Stimulated activated CD4-positive, alpha-beta T cell treated with anti-CD3 and anti-CD28 coated beads, Interleukin-2, amount 100 ng/mL, for 48 hours (primary cell): ENCODE data around the gene HOXA9.
A peak's percentile ranks its signal among the peaks of the same experiment; 100 is the strongest.

Experiments used
- DNase-seq, 2 donors: peaks; one replicate each; pipeline ENCODE4 v3.0.0-alpha.2; 2020

Gene HOXA9

GRCh38 chr7:27187475-27188385 lies 22.4 kb upstream of the HOXA9 start:
- no peak for DNase-seq

- DNase-seq = no peak
Observed at GRCh38 chr7:27186668-27187474, 21.5 kb upstream of the HOXA9 start.

- no peak for DNase-seq
Observed at GRCh38 chr7:27185854-27186667, 20.7 kb upstream of the HOXA9 start.

DNA sequence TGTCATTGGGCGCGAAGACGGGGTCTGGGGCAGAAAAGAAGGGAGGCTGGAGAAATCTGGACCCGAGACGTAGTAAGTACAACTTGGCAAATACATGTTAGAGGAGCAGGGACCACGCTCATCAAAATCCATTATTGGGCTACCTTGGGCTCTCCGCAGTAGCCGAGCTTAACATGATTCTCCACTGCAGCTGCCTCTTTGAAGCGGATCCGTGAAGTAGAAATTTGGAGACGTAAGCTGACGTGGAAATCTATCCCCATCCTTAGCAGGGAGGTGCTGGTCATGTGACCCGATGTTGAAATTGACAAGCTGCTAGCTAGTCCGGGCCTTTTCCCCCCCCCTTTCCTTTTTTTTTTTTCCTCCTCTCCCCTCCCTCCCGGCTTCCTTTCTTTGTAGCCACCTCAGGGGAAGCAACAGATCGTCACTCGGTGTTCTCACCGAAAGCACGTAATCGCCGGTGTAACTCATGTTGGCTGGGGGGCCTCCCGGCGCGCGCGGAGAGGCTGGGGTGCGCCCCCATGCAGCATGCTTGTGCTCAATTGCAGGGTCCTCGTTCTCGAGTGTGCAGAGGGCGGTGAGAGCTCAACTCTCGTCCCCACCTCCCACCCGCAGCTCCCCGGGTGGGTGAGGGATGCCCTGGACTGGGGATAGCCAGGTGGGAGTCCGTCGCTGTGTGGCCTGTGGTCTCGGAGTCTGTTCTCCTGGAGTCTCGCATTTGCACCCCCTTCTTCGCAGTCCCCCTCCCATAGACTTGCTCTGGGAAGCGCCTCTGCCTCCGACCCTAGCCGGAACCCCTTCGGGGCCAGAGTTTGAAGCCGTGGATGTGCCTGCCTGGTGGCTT lies 19.9 kb upstream of the HOXA9 start, which contains the start of gene HOXA11:
Gene HOXA11, minus strand, starts transcription at position 220 of the 841 bp plus-strand sequence. Its CDS starts 88 bp downstream, at position 132.
- no peak for DNase-seq

DNA sequence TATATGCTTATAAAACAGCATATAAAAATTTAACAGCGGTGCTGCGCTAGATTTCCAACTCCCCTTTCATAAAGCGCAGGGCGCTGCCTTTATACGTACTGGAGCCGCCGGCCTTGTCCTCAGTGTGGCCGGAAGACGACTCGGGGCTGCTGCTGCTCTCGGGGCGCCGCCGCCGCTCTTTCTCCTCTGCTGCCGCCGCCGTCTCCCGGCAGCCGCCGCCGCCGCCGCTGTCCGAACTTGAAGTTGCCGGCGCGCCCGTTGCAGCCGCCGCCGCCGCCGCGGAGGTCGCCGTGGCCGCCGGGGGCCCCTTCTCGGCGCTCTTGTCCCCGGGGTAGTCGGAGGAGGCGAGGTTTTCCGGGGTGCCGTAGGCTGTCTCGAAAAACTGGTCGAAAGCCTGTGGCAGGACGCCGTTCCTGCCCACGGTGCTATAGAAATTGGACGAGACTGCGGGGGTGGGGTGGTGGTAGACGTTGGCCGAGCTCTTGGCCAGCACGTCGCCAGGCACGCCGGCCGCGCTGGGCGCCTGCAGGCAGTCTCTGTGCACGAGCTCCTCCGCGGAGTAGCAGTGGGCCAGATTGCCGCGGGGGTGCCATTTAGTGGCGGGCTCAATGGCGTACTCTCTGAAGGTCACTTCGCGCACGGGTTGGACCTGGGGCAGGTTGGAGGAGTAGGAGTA lies 19.1 kb upstream of the HOXA9 start:
- DNase-seq = no peak

- no peak for DNase-seq
Observed at GRCh38 chr7:27183682-27184336, 18.5 kb upstream of the HOXA9 start.

- no peak for DNase-seq
Observed at GRCh38 chr7:27182861-27183681, 17.7 kb upstream of the HOXA9 start.

GRCh38 chr7:27182285-27182841 lies 17.0 kb upstream of the HOXA9 start:
- DNase-seq = no peak

DNA sequence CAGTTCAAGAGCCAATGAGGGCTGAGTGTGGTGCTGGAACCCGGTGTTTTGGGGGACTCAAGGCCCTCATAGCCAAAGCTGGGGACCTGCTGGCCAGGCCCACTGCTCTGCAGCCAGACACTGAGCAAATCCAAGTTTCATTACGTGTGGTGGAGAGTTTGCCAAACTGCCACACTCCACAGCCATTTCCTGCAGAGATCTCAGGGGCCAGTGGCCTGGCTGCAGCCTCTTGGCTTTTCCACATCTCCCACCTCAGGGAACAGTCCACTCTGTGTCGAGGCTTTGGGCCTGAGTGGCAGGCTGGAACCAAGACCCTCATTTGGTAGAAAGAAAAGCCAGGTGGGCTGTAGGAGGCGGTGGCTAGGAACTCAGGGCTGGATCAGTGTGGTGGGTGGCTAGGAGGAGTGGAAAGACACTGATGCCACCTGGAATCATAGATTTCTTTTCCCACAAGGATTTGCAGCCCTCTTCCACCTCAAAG lies 16.5 kb upstream of the HOXA9 start:
- no peak for DNase-seq

DNA sequence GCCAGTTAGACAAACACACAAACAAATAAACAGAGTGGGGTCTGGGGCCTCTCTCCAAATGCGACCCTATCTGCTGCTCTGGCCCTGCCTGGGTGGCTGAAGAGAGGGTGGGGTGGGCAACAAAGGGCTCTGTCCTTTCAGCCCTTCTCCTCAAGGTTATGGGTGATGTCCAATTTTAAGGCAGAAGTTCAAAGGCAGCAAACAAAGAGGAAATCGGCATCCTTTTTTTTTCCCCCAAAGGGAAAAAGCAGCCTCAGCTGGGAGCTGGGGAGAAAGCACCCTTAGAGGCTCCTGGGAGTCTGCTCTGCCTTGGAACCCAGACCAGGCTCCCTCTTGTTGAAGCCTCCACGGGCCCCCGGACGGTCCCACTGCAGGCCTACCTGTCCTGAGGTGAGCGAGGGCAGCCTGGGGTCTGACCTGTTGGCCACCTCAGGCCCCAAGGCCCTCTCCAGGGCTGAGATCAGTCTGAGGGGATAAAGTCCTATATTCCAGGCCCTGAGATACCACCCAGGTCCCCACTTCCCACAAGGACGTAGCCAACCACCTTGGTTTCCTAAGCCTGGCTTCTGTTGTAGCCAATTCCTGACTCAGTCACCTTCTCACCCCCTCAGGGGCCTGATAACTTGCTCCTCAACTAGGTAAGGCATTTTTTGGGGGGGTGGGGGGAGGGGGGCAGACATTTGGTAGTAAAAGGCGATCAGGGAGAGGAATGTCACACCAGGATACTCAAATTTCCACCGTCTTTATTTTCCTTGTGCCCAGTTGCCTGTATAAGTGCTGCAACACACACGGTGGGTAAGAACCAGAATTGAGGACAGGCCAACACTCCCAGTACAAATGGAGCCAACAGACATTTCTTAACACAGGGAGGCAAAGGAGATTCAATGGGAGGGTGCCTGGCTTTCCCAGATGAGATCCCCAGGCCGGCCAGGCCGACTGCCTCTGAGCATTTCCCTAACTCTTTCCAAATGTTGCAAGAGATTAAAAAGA lies 15.4 kb upstream of the HOXA9 start:
- no peak for DNase-seq

DNA sequence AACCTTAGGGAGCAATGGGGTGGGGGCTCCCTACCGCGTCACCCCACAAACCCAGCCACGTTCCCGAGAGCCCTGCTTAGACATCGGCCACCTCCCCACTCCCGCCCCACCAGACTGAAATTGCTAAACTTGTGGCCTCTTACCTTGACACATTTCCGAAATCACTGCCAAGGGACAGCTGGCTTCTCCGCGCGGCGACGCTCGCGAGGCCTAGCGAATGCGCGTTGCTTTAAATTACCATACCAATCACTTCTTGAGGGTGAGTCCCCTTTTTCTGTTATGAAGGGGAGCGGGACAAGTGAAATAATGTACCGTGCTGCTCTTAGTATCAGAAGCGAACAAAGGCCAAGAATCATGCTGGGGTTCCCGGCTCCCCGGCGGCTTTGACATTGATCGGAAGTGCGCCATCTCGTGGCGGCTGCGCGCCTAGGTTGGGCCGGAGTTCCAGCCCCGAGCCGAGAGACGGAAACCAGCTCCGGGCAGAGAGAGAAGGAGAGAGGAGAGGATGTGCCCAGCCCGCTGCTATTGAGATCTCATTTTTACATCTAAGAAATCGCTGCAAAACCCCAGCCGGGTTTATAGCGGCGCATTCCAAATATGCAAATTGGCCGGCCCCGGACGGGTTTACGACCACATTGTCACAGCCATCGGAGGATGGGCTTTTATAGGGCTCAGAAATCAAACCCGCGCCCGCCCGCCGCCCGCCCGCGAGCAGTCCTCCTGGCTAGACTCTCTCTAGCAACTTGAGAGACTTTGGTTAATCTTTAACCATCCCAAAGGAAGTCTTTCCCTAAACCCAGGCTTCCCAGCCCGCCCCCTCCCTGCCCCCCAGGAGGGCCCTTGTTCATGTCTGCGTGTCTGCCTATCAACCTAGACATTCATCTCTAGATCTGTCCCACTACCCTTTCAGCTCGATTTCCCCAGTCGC lies 14.4 kb upstream of the HOXA9 start:
- DNase-seq = peak; percentile 67 to 72

DNA sequence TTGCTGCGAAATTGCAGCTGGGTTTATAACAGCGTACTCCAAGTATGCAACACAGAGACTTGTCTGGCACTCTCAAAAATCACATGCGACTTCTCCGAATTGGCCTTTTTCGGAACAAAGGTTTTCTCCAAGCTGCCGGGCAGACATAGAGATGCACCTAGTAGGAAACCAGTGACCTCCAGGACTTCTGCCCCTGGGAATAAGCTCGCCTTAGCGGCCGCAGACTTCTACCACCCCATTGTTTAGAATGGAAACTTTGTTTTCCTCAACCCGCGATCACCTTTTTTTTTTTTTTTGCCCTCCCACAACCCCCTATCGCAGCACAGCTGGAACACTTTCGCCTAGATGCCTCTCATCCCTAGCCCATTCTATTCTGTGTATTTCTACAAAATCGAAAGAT lies 13.7 kb upstream of the HOXA9 start:
- DNase-seq = no peak

- no peak for DNase-seq
Observed at GRCh38 chr7:27178366-27178765, 13.0 kb upstream of the HOXA9 start.

GRCh38 chr7:27177795-27178320 lies 12.5 kb upstream of the HOXA9 start:
- DNase-seq = no peak

DNA sequence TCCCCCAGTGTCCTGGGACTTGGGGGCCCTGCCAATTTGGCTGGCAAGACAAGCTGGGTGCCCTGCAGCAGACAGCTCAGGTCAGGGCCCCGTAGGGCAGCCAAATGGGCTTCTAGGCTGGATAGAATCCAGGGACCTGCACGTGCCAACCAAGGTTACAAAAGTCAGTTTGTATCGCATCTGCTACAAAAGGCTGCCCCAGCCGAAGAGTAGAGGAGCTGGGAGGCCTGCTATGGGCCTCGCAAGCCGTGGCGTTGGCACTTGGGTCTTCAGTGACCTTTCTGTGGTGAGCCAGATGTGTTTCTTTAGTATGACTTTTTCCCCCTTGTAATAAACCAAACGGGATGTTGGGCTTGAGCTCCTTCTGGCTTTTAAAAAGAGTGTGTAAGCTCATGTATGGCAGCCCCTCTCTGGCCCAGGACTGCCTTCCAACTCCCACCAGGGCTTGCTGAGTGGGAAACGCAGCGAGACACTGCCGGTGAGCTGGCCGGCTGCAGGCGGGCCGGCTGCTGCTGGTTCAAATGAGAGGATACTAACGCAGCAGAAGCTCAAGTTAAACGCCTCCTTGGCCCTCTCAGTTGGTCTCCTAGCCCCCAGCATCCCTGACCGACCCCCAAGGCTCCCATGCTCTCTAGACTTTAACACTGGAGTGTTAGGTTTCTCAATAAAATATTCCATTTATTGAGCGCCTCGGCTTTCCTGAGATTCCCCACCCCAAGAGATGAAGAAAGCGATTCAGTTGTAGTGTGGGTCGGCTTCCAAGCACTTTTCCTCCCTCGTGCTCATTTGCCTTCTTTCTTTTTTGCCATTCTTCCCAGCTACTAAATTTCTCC lies 11.8 kb upstream of the HOXA9 start:
- no peak for DNase-seq

DNA sequence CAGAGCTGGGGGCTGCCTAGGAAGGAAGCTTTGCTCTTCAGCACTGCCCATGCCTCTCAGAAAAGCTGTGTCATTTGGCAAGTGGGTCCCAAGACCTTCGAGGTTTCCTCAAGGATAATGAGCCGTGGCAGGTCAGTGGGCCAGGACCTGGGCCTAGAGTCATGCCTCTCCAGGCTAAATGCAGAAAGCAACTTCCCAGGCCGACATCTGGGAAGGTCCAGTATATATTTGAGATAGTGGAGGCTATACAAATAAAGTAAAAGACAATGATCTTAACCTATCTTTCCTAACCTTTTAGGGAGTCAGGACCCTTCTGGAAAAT lies 11.1 kb upstream of the HOXA9 start:
- DNase-seq = no peak
